Measurements from ENCODE around the gene COPG2. TPM values are rescaled to one million over a fixed set of nuclear protein-coding genes. Genes with fewer than 3 reads are reported as not detected.
A peak's percentile ranks its signal among the peaks of the same experiment; 100 is the strongest.

Gene COPG2
- total and polyA plus RNA-seq, 2 of the 4 experiments (the other 2 are of a cell fraction) = 18.1 to 50.0 TPM

- 40% methylated on average over 1 of the region's 6 CpGs; no CpG with 5 or more reads in 1 of the 2 experiments for WGBS, 2 experiments (ENCODE audit: extremely low coverage in 2 of 2, insufficient read length in 1 of 2)
- Histone ChIP-seq H3K27ac (ENCODE audit: insufficient read depth, low read length) (no peak overlapping the region), H2BK20ac (ENCODE audit: low read depth, low read length) (no peak overlapping the region), H3K9ac (ENCODE audit: low read depth, low read length) (no peak overlapping the region), H3K4me3 (ENCODE audit: insufficient read depth, low read depth, low read length) (no peak overlapping the region), H3K9me3 (ENCODE audit: control insufficient read depth, insufficient read depth, low read length) (no peaks in the 10 kb centered on the region), H4K20me1 (ENCODE audit: insufficient read depth, low read length) (no peaks in the 10 kb centered on the region), H4K8ac (ENCODE audit: low read depth in 2 of 2, low read length in 2 of 2) (no peak overlapping the region), H2AK9ac (replicated peaks; ENCODE audit: low read depth, low read length, poor library complexity) (no peak overlapping the region), H2BK5ac (ENCODE audit: low read depth, low read length, poor library complexity, severe bottlenecking) (no peak overlapping the region), H3K27me3 (ENCODE audit: control insufficient read depth, insufficient read depth, low read length) (peaks cover 5% of the 10 kb centered on the region), H3K4me2 (ENCODE audit: low read depth, low read length) (no peak overlapping the region), H2BK120ac (ENCODE audit: low read depth, low read length) (no peak overlapping the region), H3K79me1 (ENCODE audit: low read depth in 1 of 2, low read length in 2 of 2) (no peaks in the 10 kb centered on the region), H3K4me1 (ENCODE audit: control insufficient read depth, insufficient read depth, low read length) (peaks cover 9% of the 10 kb centered on the region), H2BK15ac (ENCODE audit: low read depth, low read length) (no peak overlapping the region), H2AK5ac (ENCODE audit: low read depth, low read length) (no peak overlapping the region), H3K56ac (ENCODE audit: extremely low read depth, insufficient read depth, low read length) (no peak overlapping the region), H3K23ac (ENCODE audit: low read depth, low read length) (no peak overlapping the region), H3K14ac (replicated peaks; ENCODE audit: low read depth, low read length) (no peak overlapping the region), H3K36me3 (ENCODE audit: control insufficient read depth, insufficient read depth, low read length) (no peaks in the 10 kb centered on the region), H2AFZ (replicated peaks; ENCODE audit: low read length, poor library complexity) (peak overlapping the region; percentile 64), H3K9me1 (ENCODE audit: insufficient read depth, low read length) (no peaks in the 10 kb centered on the region), H4K5ac (ENCODE audit: low read depth, low read length) (no peak overlapping the region), H4K91ac (ENCODE audit: insufficient read depth, low read depth, low read length) (no peak overlapping the region), H3K4ac (ENCODE audit: low read depth, low read length) (no peak overlapping the region), H3K18ac (ENCODE audit: low read depth, low read length) (no peak overlapping the region)
- no TSS peak for BruUV-seq (replicated peaks)
- TF ChIP-seq FOS (IDR thresholded peaks at IDR 0.05; ENCODE audit: low read depth, low read length) (no peak), BHLHE40 (IDR thresholded peaks at IDR 0.05; ENCODE audit: low read depth, low read length) (no peak), RFX5 (IDR thresholded peaks at IDR 0.05; ENCODE audit: low read depth, low read length) (no peak), CEBPB (IDR thresholded peaks at IDR 0.05; ENCODE audit: low read depth, low read length) (no peak), MAZ (IDR thresholded peaks at IDR 0.05; ENCODE audit: borderline replicate concordance, low read depth, low read length) (no peak), CHD1 (IDR thresholded peaks at IDR 0.05; ENCODE audit: low read depth, low read length) (no peak), SMC3 (IDR thresholded peaks at IDR 0.05; ENCODE audit: low read depth, low read length) (no peak), ELK1 (IDR thresholded peaks at IDR 0.05; ENCODE audit: borderline replicate concordance, low read depth, low read length) (no peak), MXI1 (IDR thresholded peaks at IDR 0.05; ENCODE audit: borderline replicate concordance, low read depth, low read length) (no peak), CTCF (conservative IDR thresholded peaks at IDR 0.05; ENCODE audit: low read depth, low read length) (no peak), NFE2L2 (IDR thresholded peaks at IDR 0.05; ENCODE audit: low read depth, low read length) (no peak), MAFK (IDR thresholded peaks at IDR 0.05; ENCODE audit: low read depth, low read length) (no peak), USF2 (IDR thresholded peaks at IDR 0.05; ENCODE audit: low read depth, low read length) (no peak), RCOR1 (IDR thresholded peaks at IDR 0.05; ENCODE audit: insufficient replicate concordance, low read length) (no peak)
- dilution Hi-C loops (cut with HindIII; ENCODE audit: low sequenced_read_pairs, unreplicated experiment) (no loop called here), intact Hi-C loops (cut with micrococcal nuclease) (loop anchor here (5.0 kb wide), 1 partner anchor 45 kb away; the partner anchor contains the start of gene CEP41), in situ Hi-C loops (cut with MboI; ENCODE audit: low sequenced_read_pairs) (loop anchor here (10.0 kb wide), 1 partner anchor 412 kb away; the partner anchor contains the start of gene KLHDC10)
- no peak for ATAC-seq (ENCODE audit: low read depth)
- no peak for DNase-seq
- ChIA-PET CTCF (interaction anchor here (0.6 kb wide), 1 partner anchor 12 kb away, joined by 3 read pairs; no protein-coding TSS in a partner anchor), POLR2A (ENCODE audit: unreplicated experiment) (interaction anchor here (0.6 kb wide), 1 partner anchor 56 kb away, joined by 3 read pairs; no protein-coding TSS in a partner anchor)
Observed at GRCh38 chr7:130486954-130487436, 181.6 kb downstream of the COPG2 start.
